ENCODE results near the gene UNK. TPM values are rescaled to one million over a fixed set of nuclear protein-coding genes. Genes with fewer than 3 reads are reported as not detected.

The UNK gene
- total and polyA plus RNA-seq, 2 donors (not counting 3 experiments of a cell fraction or from before 2014, with no cell fraction given), result 18.0 to 23.2 TPM

- Histone ChIP-seq H3K9me1 (replicated peaks; ENCODE audit: control insufficient read depth, extremely low read depth, insufficient read depth, low read length) (no peaks in the 10 kb centered on the region), H3K4me2 (ENCODE audit: insufficient read depth, low read length) (no peak overlapping the region), H3K36me3 (ENCODE audit: control insufficient read depth in 2 of 2, extremely low read depth in 1 of 2, insufficient read depth in 2 of 2, low read length in 2 of 2) (peaks cover 14 to 16% of the 10 kb centered on the region in 2 experiments), H3K4me1 (ENCODE audit: control insufficient read depth, extremely low read depth, insufficient read depth, low read length) (peaks cover 9% of the 10 kb centered on the region), H3K27ac (ENCODE audit: insufficient read depth, low read depth, low read length) (no peak overlapping the region), H2AFZ (ENCODE audit: low read depth, low read length) (no peak overlapping the region), H3K79me2 (ENCODE audit: control insufficient read depth, insufficient read depth, low read length) (peaks cover 16% of the 10 kb centered on the region), H3K9ac (replicated peaks; ENCODE audit: extremely low read depth, insufficient read depth, low read length) (no peak overlapping the region), H3K9me3 (replicated peaks; ENCODE audit: control insufficient read depth, insufficient read depth, low read length) (no peaks in the 10 kb centered on the region), H3K4me3 (replicated peaks in 1 of 3; ENCODE audit: insufficient read depth in 1 of 3, low read depth in 1 of 3, low read length in 3 of 3) (no peak overlapping the region), H3K27me3 (ENCODE audit: control insufficient read depth in 2 of 2, insufficient read depth in 2 of 2, low read length in 2 of 2) (no peaks in the 10 kb centered on the region), H4K20me1 (replicated peaks; ENCODE audit: control insufficient read depth, extremely low read depth, insufficient read depth, low read length) (peaks cover 6% of the 10 kb centered on the region)
- no peak for FAIRE-seq
- ChIA-PET CTCF (interaction anchor here (1.0 to 3.5 kb wide), 8 partner anchors 9 to 140 kb away, joined by 3 to 29 read pairs (median 6); partner anchors contain the start of genes GALK1 and UNK), POLR2A (interaction anchor here (0.5 to 5.2 kb wide), 4 partner anchors 9 to 92 kb away, joined by 3 to 24 read pairs (median 4); partner anchors contain the start of gene GALK1)
- dilution Hi-C loops (cut with MboI; ENCODE audit: extremely low pct_ligation_motif_present, low sequenced_read_pairs), result no loop called here
- no peak for TF ChIP-seq MYC (IDR thresholded peaks at IDR 0.05; ENCODE audit: low read depth, low read length)
- TF ChIP-seq MAX (IDR thresholded peaks at IDR 0.05; ENCODE audit: insufficient read depth, insufficient read length), result no peak
- no peak for TF ChIP-seq JUN (IDR thresholded peaks at IDR 0.05; ENCODE audit: borderline replicate concordance, insufficient read depth, insufficient read length, low read depth)
- TF ChIP-seq POLR2A (IDR thresholded peaks at IDR 0.05; ENCODE audit: low read depth, low read length), result no peak
- TF ChIP-seq CTCF (IDR thresholded peaks at IDR 0.05; ENCODE audit: extremely low read depth in 1 of 2, insufficient read depth in 1 of 2, low read depth in 1 of 2, low read length in 2 of 2), result no peak
- TF ChIP-seq GATA2 (IDR thresholded peaks at IDR 0.05; ENCODE audit: insufficient read depth, insufficient read length, low read depth, low read length), result no peak
- no peak for TF ChIP-seq FOS (IDR thresholded peaks at IDR 0.05; ENCODE audit: borderline replicate concordance, insufficient read depth, low read length)
- no peak for TF ChIP-seq POLR2AphosphoS5 (IDR thresholded peaks at IDR 0.05; ENCODE audit: insufficient read depth, low read depth, low read length)
- no peak for TF ChIP-seq EZH2 (IDR thresholded peaks at IDR 0.05; ENCODE audit: borderline replicate concordance, low read depth, low read length, severe bottlenecking)
- no TSS peak for BruUV-seq (replicated peaks)
- intact Hi-C loops (cut with micrococcal nuclease), result loop anchor here (10.0 kb wide), 1 partner anchor 231 kb away; the partner anchor contains the start of gene CDK3
- no peak for DNase-seq (ENCODE audit: low read depth, low spot score)
Observed at GRCh38 chr17:75773808-75774470, 10.7 kb upstream of the UNK start.
